GM21423 (cell line): ENCODE data around the gene KRTAP4-6.
"Not testable (repeated sequence)": the region's sequence is repeated elsewhere in the genome, so short reads cannot be mapped to it uniquely, and the experiment has no call there.

ENCODE experiments used
- ATAC-seq: cut with Tn5 transposase; IDR thresholded peaks from one replicate; pipeline ENCODE4 v1.9.1; 2021; ENCODE audit warnings: mild to moderate bottlenecking, moderate library complexity; ENCODE audit not compliant: unreplicated experiment

Gene KRTAP4-6

DNA sequence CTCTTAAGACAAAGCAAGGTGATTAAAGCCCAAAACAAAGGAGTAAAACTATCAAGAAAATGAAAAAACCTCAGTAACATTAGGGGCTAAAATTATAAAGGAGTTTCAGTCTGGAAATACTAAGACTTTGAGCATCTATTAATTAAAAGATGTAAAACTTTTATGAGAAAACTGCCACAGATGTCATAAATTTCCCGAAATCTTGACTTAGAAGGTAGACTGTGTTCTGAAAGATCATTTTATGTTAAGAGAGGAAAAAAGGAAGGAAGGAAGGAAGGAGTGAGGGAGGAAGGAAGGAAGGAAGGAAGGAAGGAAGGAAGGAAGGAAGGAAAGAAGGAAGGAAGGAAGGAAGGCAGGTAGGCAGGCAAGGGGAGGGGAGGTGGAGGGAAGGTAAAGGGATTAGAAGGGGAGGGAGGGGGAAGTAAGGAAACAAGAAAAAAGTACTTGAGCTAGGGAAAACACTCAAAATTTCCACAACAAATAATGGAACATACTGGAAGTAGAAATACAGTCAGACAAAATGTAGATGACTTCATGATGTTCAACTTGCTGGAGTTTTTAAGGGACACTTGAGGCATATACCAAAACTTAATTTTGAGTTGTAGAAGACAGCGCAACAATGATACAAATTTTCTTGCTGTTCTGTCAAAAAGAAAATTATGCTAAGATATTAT, 7.3 kb upstream of the KRTAP4-6 start:
- ATAC-seq = no peak

DNA sequence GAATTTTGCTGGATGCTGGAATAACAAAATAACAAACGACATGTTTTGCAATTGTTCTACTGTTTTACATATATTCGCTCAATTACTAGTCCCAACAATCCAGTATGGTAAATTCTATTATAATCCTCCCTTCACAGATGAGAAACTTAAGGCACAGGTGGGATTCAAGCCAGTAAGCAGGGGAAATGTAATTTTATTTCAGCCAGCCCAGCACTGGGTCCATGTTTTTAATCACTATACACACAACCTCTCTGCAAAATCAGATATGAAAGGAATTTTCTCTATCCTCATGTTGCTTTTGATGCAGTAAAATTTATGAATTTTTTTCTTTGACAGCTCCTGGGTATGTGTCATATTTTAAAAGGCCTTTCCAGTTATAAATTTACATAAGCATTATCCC, 4.9 kb upstream of the KRTAP4-6 start:
- ATAC-seq = no peak

DNA sequence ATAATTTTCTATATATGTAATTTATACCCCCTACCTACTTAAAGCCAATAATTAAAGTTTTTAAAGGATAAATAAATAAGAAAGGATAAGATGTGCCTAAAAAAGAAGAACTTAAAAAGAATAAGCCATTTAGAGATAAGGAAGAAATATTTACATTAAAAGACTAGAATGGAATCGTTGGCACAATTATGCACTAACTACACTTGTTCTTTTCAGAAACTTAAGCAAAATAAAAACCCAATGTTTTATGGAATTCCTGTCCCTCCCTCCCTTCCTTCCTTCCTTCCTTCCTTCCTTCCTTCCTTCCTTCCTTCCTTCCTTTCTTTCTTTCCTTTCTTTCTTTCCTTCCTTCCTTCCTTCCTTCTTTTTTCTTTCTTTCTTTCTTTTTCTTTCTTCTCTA, 4.5 kb upstream of the KRTAP4-6 start:
- no peak for ATAC-seq

DNA sequence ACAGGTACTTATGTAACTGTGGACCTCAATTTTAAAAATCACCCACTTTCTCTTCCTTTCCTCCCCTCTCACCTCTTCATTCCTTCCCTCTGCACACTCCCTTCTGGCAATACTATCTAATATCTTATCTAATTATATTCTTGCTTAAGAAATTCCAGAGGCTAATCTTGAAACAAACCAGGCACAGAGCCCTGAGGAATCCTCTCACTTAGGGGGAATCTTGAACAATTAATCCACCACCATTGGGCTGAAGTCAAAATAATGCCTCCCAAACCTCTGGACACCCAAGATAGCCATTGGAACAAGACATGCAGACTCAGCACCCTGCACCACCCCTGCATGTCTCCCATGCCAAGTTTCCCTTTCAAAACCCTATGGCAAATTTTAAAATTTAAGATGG, 1.0 kb upstream of the KRTAP4-6 start:
- no peak for ATAC-seq

DNA sequence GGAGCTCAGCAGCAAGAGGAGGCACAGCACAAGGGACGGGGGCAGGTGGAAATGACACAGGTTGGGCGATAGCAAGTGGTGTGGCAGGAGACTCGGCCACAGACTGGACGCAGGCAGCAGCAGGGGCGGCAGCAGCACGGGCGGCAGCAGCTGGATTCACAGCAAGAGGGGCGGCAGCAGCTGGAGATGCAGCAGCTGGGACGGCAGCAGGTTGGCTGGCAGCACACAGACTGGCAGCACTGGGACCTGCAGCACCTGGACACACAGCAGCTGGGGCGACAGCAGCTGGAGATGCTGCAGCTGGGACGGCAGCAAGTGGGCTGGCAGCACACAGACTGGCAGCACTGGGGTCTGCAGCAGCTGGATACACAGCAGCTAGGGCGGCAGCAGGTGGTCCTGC, 479 bp downstream of the KRTAP4-6 start:
- not testable (repeated sequence) for ATAC-seq

DNA sequence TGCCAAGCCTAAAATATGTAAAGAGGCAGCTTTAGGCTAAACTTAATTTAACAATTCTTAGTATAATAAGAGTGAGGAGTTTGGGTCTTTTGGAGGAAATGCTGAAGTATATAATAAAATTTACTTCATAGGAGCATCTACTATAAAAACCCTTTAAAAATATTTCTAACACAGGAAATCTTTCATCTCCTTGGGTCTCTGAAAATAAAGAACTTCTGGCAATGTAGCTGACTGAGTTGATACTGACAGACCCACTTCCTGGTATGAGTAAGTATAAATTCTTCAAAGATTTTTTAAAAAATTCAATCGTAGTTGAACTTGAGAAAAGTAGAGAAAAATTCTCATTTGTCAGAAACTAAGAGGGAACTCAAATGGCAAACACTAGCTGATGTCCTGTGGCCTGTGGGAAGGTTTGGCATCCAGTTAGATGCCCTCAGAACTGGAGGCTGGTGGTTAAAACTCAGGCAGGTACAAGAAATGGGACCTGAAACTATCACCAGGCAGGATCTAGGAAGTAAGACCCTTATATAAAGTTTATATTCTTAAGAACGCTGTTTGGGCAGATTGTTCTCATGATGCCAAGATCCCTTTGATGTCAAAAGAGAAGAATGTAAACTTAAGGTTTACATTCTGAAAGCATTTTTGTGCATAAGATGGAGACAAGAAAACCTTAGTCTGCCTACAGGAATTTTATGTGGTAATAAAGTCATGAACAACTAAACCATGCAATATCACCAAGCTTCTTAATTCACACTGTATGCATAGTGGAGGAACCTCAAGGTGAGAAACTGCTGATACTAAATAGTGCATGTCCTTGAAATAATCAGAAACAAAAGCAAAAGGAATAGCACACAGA, 6.2 kb downstream of the KRTAP4-6 start:
- no peak for ATAC-seq

DNA sequence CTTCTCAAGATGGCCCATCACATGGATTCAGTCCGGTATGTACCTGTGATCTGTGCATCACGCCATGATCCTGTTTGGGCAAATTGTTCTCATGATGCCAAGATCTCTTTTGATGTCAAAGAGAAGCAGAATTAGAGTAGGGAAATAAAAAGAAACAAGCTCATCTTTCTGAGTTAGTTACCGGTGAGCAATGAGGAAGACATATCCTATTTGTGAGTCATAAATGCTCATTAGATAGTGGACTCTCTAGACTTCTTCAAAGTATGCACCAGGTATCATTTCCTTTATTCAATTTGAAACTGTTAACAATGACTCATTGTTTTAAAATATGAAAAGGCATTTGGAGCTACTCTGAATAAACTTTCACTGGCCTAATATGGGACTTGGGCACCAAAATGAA, 8.4 kb downstream of the KRTAP4-6 start:
- no peak for ATAC-seq

DNA sequence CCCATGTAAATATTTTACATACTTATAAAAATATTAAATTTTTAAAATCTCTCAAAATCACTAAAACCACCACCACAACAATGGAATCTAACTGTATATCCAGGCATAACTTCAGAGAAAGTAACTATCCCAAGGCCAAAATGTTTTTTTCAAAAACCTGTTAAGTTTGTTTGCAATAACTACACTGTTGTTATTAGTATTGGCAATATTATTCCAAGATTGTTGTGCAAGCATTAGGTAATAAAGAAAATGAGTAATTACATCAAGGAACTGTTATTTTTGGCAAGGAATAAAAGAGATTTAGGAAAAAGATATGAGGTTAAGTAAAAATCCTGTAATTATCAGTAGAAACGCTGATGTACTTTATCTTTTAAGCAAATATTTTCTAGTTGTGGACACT, 13.0 kb downstream of the KRTAP4-6 start:
- no peak for ATAC-seq

DNA sequence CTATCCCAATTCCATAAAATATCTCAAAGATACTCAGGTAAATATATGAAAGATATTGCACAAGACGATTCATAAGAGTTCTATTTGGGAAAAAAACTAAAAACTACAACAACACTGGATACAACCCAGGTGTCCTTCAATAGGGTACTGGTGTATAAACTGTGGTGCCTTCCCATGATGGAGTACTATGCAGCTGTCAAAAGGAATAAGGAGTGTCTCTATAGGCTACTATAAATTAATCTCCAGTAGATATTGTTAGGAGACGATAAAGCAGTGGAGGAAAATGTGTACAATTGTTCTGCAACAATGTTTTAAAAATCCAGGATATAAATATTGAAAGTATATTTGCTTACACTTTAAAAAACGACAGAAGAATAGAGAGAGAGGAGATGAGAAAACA, 13.9 kb downstream of the KRTAP4-6 start:
- no peak for ATAC-seq

DNA sequence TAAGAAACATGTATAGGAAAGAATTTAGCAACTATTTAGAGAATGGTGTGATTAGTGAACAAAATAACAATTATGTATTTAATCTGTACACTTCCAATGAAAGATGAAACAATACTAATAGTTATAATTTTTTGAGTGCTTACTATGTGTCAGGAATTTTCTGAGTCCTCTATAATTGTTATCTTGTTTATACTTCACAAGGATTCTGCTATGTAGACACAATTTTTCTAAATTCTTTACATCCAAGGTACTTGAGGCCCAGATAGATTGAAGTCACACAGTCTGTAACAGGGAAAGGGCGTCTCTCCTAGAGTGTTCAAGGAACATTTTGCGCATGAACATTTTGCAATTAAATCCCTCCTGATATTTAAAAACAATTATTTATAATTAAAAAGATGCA, 15.3 kb downstream of the KRTAP4-6 start:
- no peak for ATAC-seq

DNA sequence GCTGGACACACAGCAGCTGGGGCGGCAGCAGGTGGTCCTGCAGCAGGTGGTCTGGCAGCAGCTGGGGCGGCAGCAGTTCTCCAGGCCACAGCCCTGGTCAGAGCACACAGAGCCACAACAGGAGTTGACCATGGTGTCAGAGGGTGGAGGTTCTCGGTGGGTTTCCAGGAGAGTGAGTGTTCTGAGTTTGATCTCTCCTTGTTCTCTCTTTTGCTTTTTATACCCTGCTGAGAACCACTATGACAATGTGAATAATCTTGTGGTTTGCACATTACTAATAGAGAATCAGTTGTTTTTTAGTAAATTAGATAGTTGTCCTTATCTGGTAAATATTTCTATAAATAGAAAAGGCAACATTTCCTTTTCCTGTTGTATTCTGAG, 16.4 kb downstream of the KRTAP4-6 start, which contains the start of gene KRTAP4-12:
KRTAP4-12 (minus strand) TSS at position 192 of the 381 bp plus-strand sequence; CDS start at position 132, 60 bp downstream.
- not testable (repeated sequence) for ATAC-seq

DNA sequence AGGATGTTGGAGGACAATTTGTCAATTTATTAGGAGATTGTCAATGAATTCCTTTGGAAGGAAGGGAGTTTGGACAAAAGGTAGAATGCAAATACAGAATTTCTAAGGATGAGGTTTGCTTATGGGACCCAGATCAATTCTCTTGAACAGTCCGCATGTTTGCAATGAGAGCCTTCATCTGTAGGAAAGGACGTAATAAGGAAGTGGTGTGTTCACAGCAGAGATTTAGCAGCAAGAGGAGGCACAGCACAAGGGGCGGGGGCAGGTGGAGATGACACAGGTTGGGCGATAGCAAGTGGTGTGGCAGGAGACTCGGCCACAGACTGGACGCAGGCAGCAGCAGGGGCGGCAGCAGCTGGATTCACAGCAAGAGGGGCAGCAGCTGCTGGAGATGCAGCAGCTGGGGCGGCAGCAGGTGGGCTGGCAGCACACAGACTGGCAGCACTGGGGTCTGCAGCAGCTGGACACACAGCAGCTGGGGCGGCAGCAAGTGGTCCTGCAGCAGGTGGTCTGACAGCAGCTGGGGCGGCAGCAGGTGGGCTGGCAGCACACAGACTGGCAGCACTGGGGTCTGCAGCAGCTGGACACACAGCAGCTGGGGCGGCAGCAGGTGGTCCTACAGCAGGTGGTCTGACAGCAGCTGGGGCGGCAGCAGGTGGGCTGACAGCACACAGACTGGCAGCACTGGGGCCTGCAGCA, 16.9 kb downstream of the KRTAP4-6 start:
- ATAC-seq = not testable (repeated sequence)

DNA sequence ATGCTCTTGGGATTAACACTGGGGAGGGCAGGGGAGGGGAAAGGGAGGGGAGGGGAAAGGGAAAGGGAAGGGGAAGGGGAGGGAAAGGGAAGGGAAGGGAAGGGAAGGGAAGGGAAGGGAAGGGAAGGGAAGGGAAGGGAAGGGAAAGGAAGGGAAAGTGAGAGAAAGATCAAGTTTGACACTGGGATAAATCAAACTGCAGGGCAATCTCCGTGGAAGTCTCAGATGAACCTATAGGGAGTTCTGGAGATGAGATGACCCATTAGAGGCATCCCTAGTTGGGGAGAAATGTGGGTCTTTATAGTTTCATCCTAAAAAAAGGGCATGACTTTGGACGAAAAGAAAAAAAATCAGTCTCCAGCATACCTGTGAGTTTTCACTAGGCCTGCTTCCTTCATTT, 18.6 kb downstream of the KRTAP4-6 start:
- ATAC-seq = no peak

DNA sequence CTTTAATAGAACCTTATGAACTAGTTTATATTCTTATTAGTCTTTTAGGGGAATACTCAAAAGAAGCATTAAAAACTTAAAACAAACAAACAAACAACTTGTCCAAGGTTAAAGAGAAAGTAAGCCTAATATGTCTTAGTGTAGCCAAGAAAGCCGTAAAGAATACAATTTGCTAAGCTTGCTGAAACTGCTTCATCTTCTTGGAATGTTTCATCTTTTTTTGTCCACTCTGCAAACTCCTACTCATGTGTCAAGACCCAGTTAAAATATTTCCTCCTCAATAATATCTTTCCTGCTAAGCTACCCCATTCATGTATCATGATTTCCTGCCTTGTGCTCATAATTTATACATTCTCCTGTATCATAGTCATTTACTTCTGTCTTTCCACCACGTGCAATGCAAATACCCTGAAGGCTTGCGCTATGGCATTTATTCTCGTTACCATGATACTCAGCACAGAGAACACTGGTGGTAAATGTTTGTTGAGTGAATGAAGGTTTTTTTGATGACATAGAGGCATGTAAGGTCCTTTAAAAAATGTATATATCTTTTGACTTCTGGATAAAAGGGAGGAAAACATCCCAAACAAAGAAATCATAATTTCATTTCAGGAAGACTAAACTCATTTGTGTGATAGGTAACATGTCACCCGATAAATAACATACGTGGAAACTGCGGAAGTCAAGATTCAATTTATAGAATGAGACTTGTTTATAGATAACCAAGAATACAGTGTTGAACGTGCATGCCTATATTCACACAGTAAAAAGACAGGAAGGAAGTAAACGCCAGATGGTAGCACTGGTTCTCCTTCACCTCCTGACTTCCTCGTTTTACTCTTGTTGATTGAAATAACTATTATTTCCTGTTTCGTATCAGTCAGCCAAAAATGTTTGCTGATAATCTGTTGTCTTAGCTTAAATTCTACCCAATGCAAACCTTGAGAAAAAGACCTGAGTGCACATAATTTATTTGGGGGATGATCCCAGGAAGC, 20.4 kb downstream of the KRTAP4-6 start:
- not testable (repeated sequence) for ATAC-seq

DNA sequence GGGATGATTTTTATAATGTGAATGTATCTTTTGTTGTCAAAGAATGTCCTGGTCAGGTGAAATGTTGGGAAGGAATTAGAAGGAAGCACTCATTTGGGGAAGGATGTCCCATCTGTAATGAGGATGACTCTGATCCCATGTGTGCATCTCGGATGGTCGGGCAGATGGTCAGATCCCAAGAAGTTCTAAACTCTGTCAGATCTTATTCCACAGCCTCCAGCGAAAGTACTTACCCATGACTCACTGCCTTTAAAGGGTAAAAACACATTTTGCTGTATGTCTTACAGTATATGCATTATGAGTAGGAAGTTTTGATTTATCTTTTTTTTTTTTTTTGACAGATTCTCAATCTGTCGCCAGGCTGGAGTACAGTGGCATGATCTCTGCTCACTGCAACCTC, 21.6 kb downstream of the KRTAP4-6 start:
- no peak for ATAC-seq

DNA sequence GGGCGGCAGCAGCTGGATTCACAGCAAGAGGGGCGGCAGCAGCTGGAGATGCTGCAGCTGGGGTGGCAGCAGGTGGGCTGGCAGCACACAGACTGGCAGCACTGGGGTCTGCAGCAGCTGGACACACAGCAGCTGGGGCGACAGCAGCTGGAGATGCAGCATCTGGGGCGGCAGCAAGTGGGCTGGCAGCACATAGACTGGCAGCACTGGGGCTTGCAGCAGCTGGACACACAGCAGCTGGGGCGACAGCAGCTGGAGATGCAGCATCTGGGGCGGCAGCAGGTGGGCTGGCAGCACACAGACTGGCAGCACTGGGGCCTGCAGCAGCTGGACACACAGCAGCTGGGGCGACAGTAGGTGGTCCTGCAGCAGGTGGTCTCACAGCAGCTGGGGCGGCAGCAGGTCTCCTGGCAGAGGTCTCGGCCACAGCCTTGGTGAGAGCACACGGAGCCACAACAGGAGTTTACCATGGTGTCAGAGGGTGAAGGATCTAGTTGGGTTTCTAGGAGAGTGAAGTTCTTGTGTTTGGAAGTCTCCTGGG, 22.4 kb downstream of the KRTAP4-6 start, which contains the start of gene KRTAP4-11:
KRTAP4-11 (minus strand) TSS at position 528 of the 541 bp plus-strand sequence; CDS start at position 470, 58 bp downstream.
- ATAC-seq = not testable (repeated sequence)

DNA sequence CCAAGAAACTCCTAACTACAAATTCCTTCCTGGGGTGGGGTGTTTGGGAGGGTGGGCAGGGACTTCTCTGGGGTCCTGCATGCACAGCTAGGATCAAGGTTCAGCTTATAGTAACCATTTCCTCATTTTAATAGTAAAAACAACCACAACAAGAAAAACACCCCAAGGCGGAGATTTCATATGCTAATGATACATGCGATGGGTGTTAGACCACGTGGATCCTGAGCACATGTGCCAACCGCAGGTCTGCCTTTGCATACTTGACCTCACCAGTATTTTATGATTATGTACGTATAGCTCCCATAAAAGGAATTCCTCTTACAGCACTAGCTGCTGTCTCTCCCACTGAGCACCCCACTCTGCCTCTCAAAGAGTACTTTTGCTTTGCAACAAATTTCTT, 24.0 kb downstream of the KRTAP4-6 start:
- ATAC-seq = no peak

DNA sequence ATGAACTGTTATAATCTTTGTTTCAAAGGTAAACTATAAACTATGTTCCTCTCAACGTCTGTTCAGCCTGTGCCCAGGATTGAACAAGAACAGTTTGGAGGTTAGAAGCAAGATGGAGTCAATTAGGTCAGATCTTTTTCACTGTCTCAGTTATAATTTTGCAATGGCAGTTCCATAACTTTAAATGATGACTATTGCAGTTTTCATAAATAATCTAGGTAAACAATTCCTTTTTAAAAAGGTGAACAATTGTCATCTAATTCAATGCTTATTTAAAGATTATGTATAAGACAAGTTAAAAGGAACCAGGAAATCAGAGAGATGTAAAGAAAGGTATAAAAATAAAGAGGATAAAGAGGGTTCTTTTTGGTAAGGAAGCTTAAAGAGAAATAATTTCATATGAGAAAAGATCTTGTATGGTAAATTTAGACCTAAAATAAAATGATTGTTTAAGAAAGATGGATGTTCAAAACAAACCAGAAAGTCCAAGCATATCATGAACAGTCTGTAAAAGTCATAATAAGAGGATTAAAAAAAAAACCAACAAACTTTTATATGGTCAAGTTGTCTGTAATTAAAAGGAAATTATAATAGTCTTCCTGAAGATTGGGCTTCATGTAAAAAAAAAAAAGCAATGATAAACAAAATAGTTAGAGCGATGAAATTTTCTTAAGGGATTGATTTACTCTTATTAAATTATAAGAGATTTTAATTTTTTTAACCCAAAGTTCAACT, 29.0 kb downstream of the KRTAP4-6 start:
- no peak for ATAC-seq

DNA sequence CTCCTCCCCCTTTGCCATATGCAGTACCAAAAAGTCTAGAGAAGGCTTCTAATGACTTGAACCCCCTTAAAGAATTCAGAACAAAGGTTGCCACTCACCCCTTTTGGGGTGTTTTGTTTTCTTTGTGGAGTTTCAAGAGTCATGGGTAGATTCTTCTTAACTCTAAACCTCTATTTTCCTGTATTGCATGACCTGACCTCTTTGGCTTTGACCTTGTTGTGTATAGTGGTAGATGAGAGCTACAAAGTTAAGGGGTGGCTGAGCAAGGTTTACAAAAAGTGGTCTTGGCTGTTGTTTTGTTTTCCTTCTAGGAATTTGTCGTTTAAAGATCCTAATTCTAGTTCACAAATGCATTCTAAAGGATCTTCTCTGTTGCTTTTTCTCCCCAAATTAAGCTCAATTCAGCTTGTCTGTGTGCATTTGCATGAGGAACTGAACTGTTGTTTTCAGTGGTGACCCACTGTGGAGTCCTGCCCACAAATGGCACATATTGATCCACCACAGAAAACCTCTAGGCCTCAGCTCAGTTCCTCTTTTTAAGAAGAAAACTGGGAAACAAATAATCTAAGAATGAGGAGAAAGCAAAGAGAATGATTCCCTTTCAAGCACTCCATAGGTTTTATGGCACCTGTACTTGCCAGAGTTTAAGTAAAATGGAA, 31.5 kb downstream of the KRTAP4-6 start:
- not testable (repeated sequence) for ATAC-seq
